Measurements from ENCODE around the gene HMGN2.

- TF ChIP-seq CTCF (IDR thresholded peaks at IDR 0.05; ENCODE audit: insufficient read depth, low read length, poor library complexity, severe bottlenecking): no peak
- no peak for TF ChIP-seq EZH2phosphoT487 (conservative IDR thresholded peaks at IDR 0.05; ENCODE audit: low read length)
These were observed 22.4 kb upstream of the HMGN2 start for GRCh38 chr1:26449868-26450267.

Measured in SU-DHL-6 (cell line).